ENCODE results near the gene NPTN.
"Not testable (repeated sequence)": the region's sequence is repeated elsewhere in the genome, so short reads cannot be mapped to it uniquely, and the experiment has no call there.

Gene NPTN

DNA sequence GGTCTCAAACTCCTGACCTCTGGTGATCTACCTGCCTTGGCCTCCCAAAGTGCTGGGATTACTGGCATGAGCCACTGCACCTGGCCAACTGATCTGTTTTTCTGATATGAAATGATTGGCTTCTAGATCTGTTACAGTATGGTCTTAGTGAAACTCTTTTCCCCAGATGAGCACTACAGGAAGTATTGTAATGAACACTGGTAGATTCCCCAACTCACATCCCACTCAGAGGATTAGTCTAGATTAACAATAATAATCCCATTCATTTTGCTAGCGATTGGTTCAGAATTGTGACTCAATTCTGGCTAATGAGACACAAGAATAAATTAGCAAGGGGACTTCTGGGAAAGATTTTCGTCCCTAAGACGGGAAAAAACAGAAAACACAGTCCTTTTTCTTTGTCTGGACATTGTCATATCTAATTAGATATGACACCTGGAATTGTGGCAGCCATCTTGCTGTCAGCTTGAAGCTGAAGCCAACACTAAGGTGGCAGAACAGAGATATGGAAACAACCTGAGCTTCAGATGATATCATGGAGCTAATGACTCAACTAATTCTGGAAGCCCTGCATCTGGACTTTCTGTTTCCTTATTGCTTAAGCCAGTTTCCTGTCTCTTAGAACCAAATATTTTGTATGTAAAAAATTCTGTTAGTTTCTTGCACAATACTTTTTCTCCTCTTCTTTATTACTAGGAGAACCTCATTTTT is 17.4 kb upstream of the NPTN start:
- no peaks in the 10 kb centered on the region for H3K36me3 Mint-ChIP-seq (ENCODE audit: low read depth)
- peaks cover 7% of the 10 kb centered on the region for H3K9me3 Mint-ChIP-seq
- peak overlapping the region; percentile 5 for H3K4me3 Mint-ChIP-seq
- H3K4me1 Mint-ChIP-seq (ENCODE audit: low read depth), result peaks cover 23% of the 10 kb centered on the region
- H3K27ac Mint-ChIP-seq, result peak overlapping the region; percentile 42
- peaks cover 41% of the 10 kb centered on the region for H3K27me3 Mint-ChIP-seq

DNA sequence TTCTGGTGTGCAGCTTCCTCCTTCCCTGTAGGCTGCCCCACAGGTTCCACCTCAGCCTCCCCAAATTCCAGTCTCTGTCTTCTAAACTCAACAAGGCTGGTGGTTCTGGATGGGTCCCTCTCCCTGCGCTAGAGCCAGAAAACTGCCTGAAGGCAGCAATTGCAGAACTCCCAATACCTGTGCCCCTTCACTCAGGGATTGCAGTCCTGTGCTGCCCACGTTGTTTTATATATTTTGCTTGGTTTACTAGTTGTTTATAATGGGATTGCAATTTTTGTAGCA is 14.8 kb upstream of the NPTN start:
- Mint-ChIP-seq H3K27me3 (peaks cover 30% of the 10 kb centered on the region), H3K4me3 (no peak overlapping the region), H3K36me3 (ENCODE audit: low read depth) (no peaks in the 10 kb centered on the region), H3K4me1 (ENCODE audit: low read depth) (peaks cover 23% of the 10 kb centered on the region), H3K27ac (no peak overlapping the region), H3K9me3 (peaks cover 7% of the 10 kb centered on the region)

- Mint-ChIP-seq H3K27ac (no peak overlapping the region), H3K27me3 (peaks cover 28% of the 10 kb centered on the region), H3K4me3 (no peak overlapping the region), H3K4me1 (ENCODE audit: low read depth) (peaks cover 23% of the 10 kb centered on the region), H3K36me3 (ENCODE audit: low read depth) (no peaks in the 10 kb centered on the region), H3K9me3 (peaks cover 7% of the 10 kb centered on the region)
Observed at GRCh38 chr15:73647259-73648013, 14.2 kb upstream of the NPTN start.

GRCh38 chr15:73639464-73639863 is 6.3 kb upstream of the NPTN start:
- not testable (repeated sequence) for H3K36me3 Mint-ChIP-seq (ENCODE audit: low read depth); H3K9me3 Mint-ChIP-seq; H3K4me3 Mint-ChIP-seq; H3K27ac Mint-ChIP-seq
- Mint-ChIP-seq H3K4me1 (ENCODE audit: low read depth) (peaks cover 12% of the 10 kb centered on the region), H3K27me3 (peaks cover 42% of the 10 kb centered on the region)

- Mint-ChIP-seq H3K27me3 (peaks cover 42% of the 10 kb centered on the region), H3K9me3 (no peaks in the 10 kb centered on the region), H3K4me3 (no peak overlapping the region), H3K4me1 (ENCODE audit: low read depth) (peaks cover 24% of the 10 kb centered on the region), H3K36me3 (ENCODE audit: low read depth) (no peaks in the 10 kb centered on the region), H3K27ac (no peak overlapping the region)
Observed at GRCh38 chr15:73637527-73637926, 4.3 kb upstream of the NPTN start.

- no peaks in the 10 kb centered on the region for H3K36me3 Mint-ChIP-seq (ENCODE audit: low read depth)
- H3K4me1 Mint-ChIP-seq (ENCODE audit: low read depth), result peaks cover 57% of the 10 kb centered on the region
- peak overlapping the region; percentile 87 for H3K4me3 Mint-ChIP-seq
- H3K27ac Mint-ChIP-seq, result peak overlapping the region; percentile 84
- peaks cover 19% of the 10 kb centered on the region for H3K27me3 Mint-ChIP-seq
- no peaks in the 10 kb centered on the region for H3K9me3 Mint-ChIP-seq
Observed at GRCh38 chr15:73633991-73634495, 854 bp upstream of the NPTN start.

DNA sequence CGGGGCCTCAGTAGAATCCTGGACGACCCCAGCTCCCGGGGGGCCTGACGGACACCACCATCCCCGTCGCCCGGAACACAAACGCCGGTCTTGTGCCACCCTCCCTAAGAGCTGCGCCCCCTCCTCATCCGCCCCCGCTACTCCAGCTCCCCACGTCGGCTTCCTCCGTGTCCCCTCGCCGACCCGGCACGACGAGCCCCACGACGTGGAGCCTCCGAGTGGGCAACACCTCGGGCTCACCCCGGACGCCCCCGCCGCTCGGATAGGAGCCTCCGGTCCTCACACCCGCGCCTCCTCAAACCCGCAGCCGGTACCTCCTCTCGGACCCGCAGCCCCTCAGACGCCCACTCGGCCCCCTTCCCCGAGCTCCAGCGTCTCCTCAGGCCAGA is 525 bp downstream of the NPTN start:
- peaks cover 10% of the 10 kb centered on the region for H3K27me3 Mint-ChIP-seq
- H3K4me3 Mint-ChIP-seq, result peak overlapping the region; percentile 87
- H3K9me3 Mint-ChIP-seq, result no peaks in the 10 kb centered on the region
- H3K36me3 Mint-ChIP-seq (ENCODE audit: low read depth), result peaks cover 7% of the 10 kb centered on the region
- H3K4me1 Mint-ChIP-seq (ENCODE audit: low read depth), result peaks cover 69% of the 10 kb centered on the region
- peak overlapping the region; percentile 77 for H3K27ac Mint-ChIP-seq

DNA sequence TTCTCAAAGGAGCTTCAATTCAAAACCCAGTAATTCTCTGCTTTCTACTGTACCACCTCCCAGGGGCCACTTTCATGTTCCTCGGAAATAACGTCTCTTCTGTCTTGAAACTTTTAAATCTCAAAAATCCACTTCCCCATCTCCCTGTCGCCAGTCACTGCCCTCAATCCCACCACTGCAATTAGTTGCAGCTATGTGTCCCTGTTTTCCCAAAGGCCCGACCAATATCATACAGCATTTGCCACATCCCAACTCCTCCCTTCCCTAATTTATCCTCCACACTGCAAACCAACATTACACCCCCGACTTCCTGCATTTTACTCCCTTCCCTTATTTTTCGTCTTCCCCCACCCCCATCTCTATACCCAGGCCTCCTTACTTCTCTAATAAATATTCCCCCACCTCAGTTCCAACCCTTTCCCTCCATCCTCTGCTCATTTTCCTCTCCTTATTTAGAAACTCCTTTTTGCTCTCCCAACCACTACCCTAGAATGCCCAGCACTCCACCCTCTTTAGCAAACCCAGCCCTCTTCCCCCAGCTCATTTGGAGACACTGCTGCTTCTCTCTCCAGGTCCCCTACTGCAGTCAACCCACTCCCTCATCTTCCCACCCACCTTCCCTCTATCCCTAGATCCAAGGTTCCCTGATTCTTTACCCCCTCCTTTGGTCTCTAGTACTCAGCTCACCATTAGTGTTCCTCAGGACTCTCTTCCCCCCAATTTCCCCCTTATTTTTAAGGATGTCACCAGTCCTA is 1.1 kb downstream of the NPTN start:
- no peaks in the 10 kb centered on the region for H3K9me3 Mint-ChIP-seq
- H3K27ac Mint-ChIP-seq, result peak overlapping the region; percentile 77
- peaks cover 67% of the 10 kb centered on the region for H3K4me1 Mint-ChIP-seq (ENCODE audit: low read depth)
- peaks cover 5% of the 10 kb centered on the region for H3K27me3 Mint-ChIP-seq
- peak overlapping the region; percentile 87 for H3K4me3 Mint-ChIP-seq
- H3K36me3 Mint-ChIP-seq (ENCODE audit: low read depth), result peaks cover 7% of the 10 kb centered on the region

GRCh38 chr15:73630921-73631362 is 2.2 kb downstream of the NPTN start:
- peaks cover 7% of the 10 kb centered on the region for H3K36me3 Mint-ChIP-seq (ENCODE audit: low read depth)
- H3K27me3 Mint-ChIP-seq, result no peaks in the 10 kb centered on the region
- no peaks in the 10 kb centered on the region for H3K9me3 Mint-ChIP-seq
- peak overlapping the region; percentile 87 for H3K4me3 Mint-ChIP-seq
- peaks cover 64% of the 10 kb centered on the region for H3K4me1 Mint-ChIP-seq (ENCODE audit: low read depth)
- no peak overlapping the region for H3K27ac Mint-ChIP-seq

GRCh38 chr15:73629798-73630429 is 3.3 kb downstream of the NPTN start:
- Mint-ChIP-seq H3K36me3 (ENCODE audit: low read depth) (peaks cover 7% of the 10 kb centered on the region), H3K27ac (no peak overlapping the region), H3K4me3 (no peak overlapping the region), H3K27me3 (no peaks in the 10 kb centered on the region), H3K4me1 (ENCODE audit: low read depth) (peaks cover 67% of the 10 kb centered on the region), H3K9me3 (no peaks in the 10 kb centered on the region)

DNA sequence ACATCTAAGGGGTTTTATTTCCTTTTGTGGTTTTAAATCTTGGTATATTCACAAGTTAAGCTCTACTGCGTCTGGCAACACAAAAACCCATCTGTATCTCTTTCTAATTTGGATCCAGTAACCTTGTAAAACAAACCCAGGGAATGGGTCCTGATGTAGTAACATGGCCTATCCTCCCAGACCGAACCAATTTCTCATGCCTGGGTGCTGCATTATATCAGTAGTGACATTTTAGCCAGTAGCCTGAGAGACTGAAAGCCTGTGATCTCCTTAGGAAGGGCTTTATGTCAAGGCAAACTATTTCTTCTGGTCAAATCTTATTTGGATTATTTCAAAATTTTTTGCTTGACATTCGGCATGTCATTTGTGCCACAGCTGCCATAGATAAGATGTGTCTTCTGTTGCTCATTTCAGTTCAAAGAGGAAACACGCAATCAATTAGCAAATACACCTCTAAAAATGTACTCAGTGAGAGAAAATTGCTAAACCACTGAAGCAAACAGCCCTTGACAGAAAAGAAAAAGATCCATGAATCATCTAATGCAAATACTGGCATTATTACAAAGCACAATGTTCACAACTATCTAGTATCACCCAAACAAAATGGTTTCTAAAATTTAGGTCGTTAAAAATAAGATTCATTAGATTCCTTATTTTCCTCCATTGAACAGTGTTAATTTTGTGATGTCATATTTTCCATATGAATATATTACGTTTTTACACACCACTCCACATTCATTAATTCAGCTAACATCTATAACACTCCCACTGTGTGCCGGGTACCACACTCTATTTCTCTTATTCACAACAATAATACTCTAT is 4.0 kb downstream of the NPTN start:
- Mint-ChIP-seq H3K27me3 (no peaks in the 10 kb centered on the region), H3K4me1 (ENCODE audit: low read depth) (peaks cover 61% of the 10 kb centered on the region), H3K4me3 (no peak overlapping the region), H3K9me3 (no peaks in the 10 kb centered on the region), H3K36me3 (ENCODE audit: low read depth) (peaks cover 7% of the 10 kb centered on the region), H3K27ac (no peak overlapping the region)

- Mint-ChIP-seq H3K9me3 (no peaks in the 10 kb centered on the region), H3K27ac (no peak overlapping the region), H3K4me3 (no peak overlapping the region), H3K36me3 (ENCODE audit: low read depth) (peaks cover 7% of the 10 kb centered on the region), H3K4me1 (ENCODE audit: low read depth) (peaks cover 57% of the 10 kb centered on the region), H3K27me3 (no peaks in the 10 kb centered on the region)
Observed at GRCh38 chr15:73628102-73628501, 5.1 kb downstream of the NPTN start.

DNA sequence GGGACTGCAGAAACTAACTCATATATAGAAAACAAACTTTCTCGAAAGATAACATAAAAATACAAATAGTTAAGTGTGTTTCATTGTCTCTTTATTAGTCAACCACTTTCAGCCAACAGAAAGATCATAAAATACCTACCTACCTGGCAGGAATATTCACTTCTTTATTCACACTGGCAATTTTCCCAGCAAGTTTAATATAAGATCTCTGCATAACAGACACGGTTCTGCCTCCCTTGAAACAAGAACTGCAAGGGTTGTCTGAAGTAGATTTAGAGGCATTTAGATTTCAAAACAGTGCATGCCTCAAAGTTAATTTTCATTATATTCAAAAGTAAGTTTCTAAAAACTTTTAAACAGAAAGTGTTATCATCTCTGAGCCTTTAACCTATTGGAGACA is 7.1 kb downstream of the NPTN start:
- Mint-ChIP-seq H3K27me3 (no peaks in the 10 kb centered on the region), H3K27ac (no peak overlapping the region), H3K36me3 (ENCODE audit: low read depth) (peaks cover 7% of the 10 kb centered on the region), H3K9me3 (no peaks in the 10 kb centered on the region), H3K4me3 (no peak overlapping the region), H3K4me1 (ENCODE audit: low read depth) (peaks cover 59% of the 10 kb centered on the region)

DNA sequence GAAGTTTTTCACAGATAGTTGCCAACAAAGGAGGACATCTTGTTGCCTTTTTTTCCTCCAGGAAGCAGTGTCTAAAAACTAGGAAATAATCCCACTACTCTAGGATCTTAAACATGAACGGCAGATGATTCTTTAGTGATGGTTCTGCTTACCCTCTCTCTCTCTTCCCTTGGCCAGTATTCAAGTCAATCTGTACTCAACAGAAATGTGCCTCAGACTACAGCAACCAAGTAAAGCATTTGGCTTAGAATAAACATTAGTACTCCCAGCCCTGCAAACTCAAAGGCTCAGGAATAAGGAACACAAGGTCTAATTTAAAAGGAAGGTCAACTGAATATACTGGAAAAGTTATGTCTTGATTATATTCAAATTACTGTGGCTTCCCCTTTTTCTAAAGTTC is 8.7 kb downstream of the NPTN start:
- Mint-ChIP-seq H3K4me3 (no peak overlapping the region), H3K9me3 (no peaks in the 10 kb centered on the region), H3K36me3 (ENCODE audit: low read depth) (peaks cover 7% of the 10 kb centered on the region), H3K4me1 (ENCODE audit: low read depth) (peaks cover 59% of the 10 kb centered on the region), H3K27ac (no peak overlapping the region), H3K27me3 (no peaks in the 10 kb centered on the region)

All from stimulated activated naive CD8-positive, alpha-beta T cell treated with anti-CD3 and anti-CD28 coated beads, Interleukin-15, Interleukin-2, amounts not matched to agents 100 ng/mL and 50 ng/mL, for 24 hours (primary cell).